GM21619 (cell line): Measurements from ENCODE around the gene ITGBL1.
A peak's percentile ranks its signal among the peaks of the same experiment; 100 is the strongest.

ENCODE experiments used
- ATAC-seq: cut with Tn5 transposase; IDR thresholded peaks from one replicate; pipeline ENCODE4 v1.9.1; 2021; ENCODE audit not compliant: unreplicated experiment

Gene ITGBL1

GRCh38 chr13:101681834-101682233 lies 229.4 kb downstream of the ITGBL1 start:
- no peak for ATAC-seq

- no peak for ATAC-seq
Observed at GRCh38 chr13:101686003-101686402, 233.5 kb downstream of the ITGBL1 start.

GRCh38 chr13:101690871-101691270 lies 238.4 kb downstream of the ITGBL1 start:
- no peak for ATAC-seq

- ATAC-seq, result no peak
Observed at GRCh38 chr13:101691341-101691860, 238.9 kb downstream of the ITGBL1 start.

GRCh38 chr13:101695870-101696516 lies 243.5 kb downstream of the ITGBL1 start:
- ATAC-seq, result no peak

- no peak for ATAC-seq
Observed at GRCh38 chr13:101697745-101698144, 245.3 kb downstream of the ITGBL1 start.

GRCh38 chr13:101698400-101698799 lies 245.9 kb downstream of the ITGBL1 start:
- no peak for ATAC-seq

- no peak for ATAC-seq
Observed at GRCh38 chr13:101700598-101700997, 248.1 kb downstream of the ITGBL1 start.

GRCh38 chr13:101703081-101703480 lies 250.6 kb downstream of the ITGBL1 start:
- no peak for ATAC-seq

GRCh38 chr13:101703838-101704237 lies 251.4 kb downstream of the ITGBL1 start:
- ATAC-seq, result no peak

GRCh38 chr13:101706651-101707050 lies 254.2 kb downstream of the ITGBL1 start:
- peak; percentile 68 for ATAC-seq

- no peak for ATAC-seq
Observed at GRCh38 chr13:101707659-101708058, 255.2 kb downstream of the ITGBL1 start.

GRCh38 chr13:101708115-101708514 lies 255.6 kb downstream of the ITGBL1 start:
- ATAC-seq, result no peak

- ATAC-seq, result no peak
Observed at GRCh38 chr13:101709952-101710351, 257.5 kb downstream of the ITGBL1 start.

- no peak for ATAC-seq
Observed at GRCh38 chr13:101711307-101712025, 259.0 kb downstream of the ITGBL1 start.

GRCh38 chr13:101712026-101712348 lies 259.5 kb downstream of the ITGBL1 start:
- ATAC-seq, result no peak

- no peak for ATAC-seq
Observed at GRCh38 chr13:101714195-101714594, 261.7 kb downstream of the ITGBL1 start.

- no peak for ATAC-seq
Observed at GRCh38 chr13:101717353-101717752, 264.9 kb downstream of the ITGBL1 start.

- no peak for ATAC-seq
Observed at GRCh38 chr13:101718496-101718895, 266.0 kb downstream of the ITGBL1 start.

GRCh38 chr13:101726681-101727080 lies 274.2 kb downstream of the ITGBL1 start:
- ATAC-seq, result no peak

GRCh38 chr13:101727118-101727517 lies 274.6 kb downstream of the ITGBL1 start:
- ATAC-seq, result no peak

GRCh38 chr13:101728021-101728420 lies 275.5 kb downstream of the ITGBL1 start:
- ATAC-seq, result no peak

- ATAC-seq, result no peak
Observed at GRCh38 chr13:101728615-101729014, 276.1 kb downstream of the ITGBL1 start.
